NCI-H774 (cell line): Measurements from ENCODE around the gene PGAP3.

Source experiments
- DNase-seq: peaks from one replicate; lab custom pipeline; 2025; lab: John Stamatoyannopoulos, UW

PGAP3 gene

DNA sequence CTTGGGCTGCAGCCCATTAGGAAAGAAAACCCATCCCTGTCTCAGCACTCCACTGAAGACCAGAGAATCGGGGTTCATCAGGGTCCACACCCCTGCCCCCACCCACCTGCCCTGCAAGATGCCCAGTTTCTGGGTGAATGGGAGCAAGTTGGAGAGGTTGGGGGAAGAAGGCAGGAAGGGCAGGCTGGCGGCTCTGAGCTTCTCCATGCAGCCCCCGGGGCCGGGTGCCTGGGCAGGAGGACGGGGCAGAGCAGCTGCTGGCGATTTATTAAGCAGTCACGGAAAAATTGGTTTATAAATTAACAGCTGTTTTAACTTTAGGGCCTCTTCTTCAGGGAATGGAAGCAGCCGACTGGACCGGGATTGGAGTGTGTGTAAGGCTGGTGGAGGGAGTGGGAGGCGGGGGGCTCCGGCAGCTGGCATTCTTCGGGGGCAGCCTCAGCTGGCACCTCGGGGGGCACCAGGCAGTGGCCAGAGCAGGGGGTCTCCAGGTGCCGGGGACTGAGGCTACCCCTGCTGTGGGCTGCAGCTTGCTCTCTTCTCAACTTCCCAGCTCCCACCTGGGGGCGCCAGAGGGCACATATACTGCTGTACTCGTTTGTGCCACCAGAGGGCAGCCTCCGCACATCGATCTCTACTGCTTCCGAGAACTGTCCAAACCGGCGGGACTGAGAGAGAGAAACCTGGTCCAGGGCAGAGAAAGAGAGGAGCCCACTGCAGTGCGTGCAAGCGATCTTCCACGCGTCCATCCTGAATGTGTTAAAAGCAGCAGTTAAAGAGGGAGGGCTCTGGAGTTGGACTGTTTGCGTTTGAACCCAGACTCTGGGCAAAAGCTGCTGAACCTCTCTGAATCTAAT lies 66.1 kb downstream of the PGAP3 start:
- DNase-seq: peak; percentile 90
